22Rv1 (cell line): Measurements from ENCODE around the gene MCUB.

Experiments used
- CTCF ChIP-seq: fragments of 450-650 bp; IDR thresholded peaks from 2 replicates; pipeline ENCODE4 v1.5.1; 2017; ENCODE audit warnings: mild to moderate bottlenecking
- ZFX ChIP-seq: fragments of 450-650 bp; IDR thresholded peaks from 2 replicates; pipeline ENCODE4 v1.6.1; 2017; ENCODE audit warnings: antibody characterized with exemption, borderline replicate concordance

GRCh38 chr4:109649872-109650271, 89.8 kb downstream of the MCUB start:
- no peak for TF ChIP-seq CTCF
- TF ChIP-seq ZFX, result no peak
